OCI-LY7 (cell line): Measurements from ENCODE around the gene FOXR1. TPM values are rescaled to one million over a fixed set of nuclear protein-coding genes. Genes with fewer than 3 reads are reported as not detected.
"Not testable (repeated sequence)": the region's sequence is repeated elsewhere in the genome, so short reads cannot be mapped to it uniquely, and the experiment has no call there.

Experiments
- BruUV-seq: library from RNA; stranded (reverse); fragments of 400-500 nt; replicated peaks from 2 replicates; lab custom pipeline; 2021; lab: Mats Ljungman, UMichigan
- CTCF ChIA-PET: fragments of 300-600 bp; sonication (Branson Sonifier 250); formaldehyde crosslinking; loops from one replicate; lab custom pipeline; 2022; ENCODE audit warnings: antibody characterized with exemption; ENCODE audit not compliant: unreplicated experiment; lab: Charles Lee
- POLR2A ChIA-PET: fragments of 300-600 bp; sonication (Branson Sonifier 250); formaldehyde crosslinking; loops from one replicate; lab custom pipeline; 2022; ENCODE audit warnings: antibody characterized with exemption; lab: Charles Lee
- DNase-seq: peaks from one replicate; pipeline ENCODE4 v3.0.0-alpha.2; 2015; ENCODE audit warnings: low spot score
- H2AFZ ChIP-seq: fragments of 200-600 bp; sonication (generic), shearing (Covaris generic); 2 replicates; pipeline ENCODE4 v1.6.1; 2014; ENCODE audit warnings: mild to moderate bottlenecking, antibody characterized with exemption, low read length, moderate library complexity
- H3K27ac ChIP-seq: fragments of 200-600 bp; sonication (generic); 2 replicates; pipeline ENCODE4 v1.5.1; 2014; ENCODE audit warnings: mixed run types, low read depth, mild to moderate bottlenecking, moderate library complexity, low read length, inconsistent platforms; ENCODE audit not compliant: poor library complexity, severe bottlenecking
- H3K36me3 ChIP-seq: fragments of 200-600 bp; sonication (generic); 2 replicates; pipeline ENCODE4 v1.6.1; 2014; ENCODE audit warnings: mild to moderate bottlenecking, antibody characterized with exemption, low read length, moderate library complexity, mixed read lengths; ENCODE audit not compliant: insufficient read depth
- H3K4me1 ChIP-seq: fragments of 200-600 bp; sonication (generic); 2 replicates; pipeline ENCODE4 v1.5.1; 2014; ENCODE audit warnings: mild to moderate bottlenecking, low read length; ENCODE audit not compliant: insufficient read depth, poor library complexity, severe bottlenecking
- H3K4me2 ChIP-seq: fragments of 200-600 bp; sonication (generic); 2 replicates; pipeline ENCODE4 v1.6.1; 2014; ENCODE audit warnings: mild to moderate bottlenecking, low read length
- H3K4me3 ChIP-seq: fragments of 200-600 bp; sonication (generic); 2 replicates; pipeline ENCODE4 v1.5.1; 2014; ENCODE audit warnings: mild to moderate bottlenecking, low read depth, low read length; ENCODE audit not compliant: poor library complexity, severe bottlenecking
- H3K79me2 ChIP-seq: fragments of 200-600 bp; sonication (generic); 2 replicates; pipeline ENCODE4 v1.6.1; 2016; ENCODE audit warnings: low read depth, mild to moderate bottlenecking, low read length, moderate library complexity, mixed read lengths; ENCODE audit not compliant: insufficient read depth
- H3K9me2 ChIP-seq: fragments of 200-600 bp; sonication (generic); 2 replicates; pipeline ENCODE4 v1.6.1; 2016; ENCODE audit warnings: mild to moderate bottlenecking, low read length, mixed read lengths; ENCODE audit not compliant: insufficient read depth
- H3K9me3 ChIP-seq: fragments of 200-600 bp; sonication (generic); 2 replicates; pipeline ENCODE4 v1.6.1; 2014; ENCODE audit warnings: mild to moderate bottlenecking, mixed run types, low read length, mixed read lengths
- H4K20me1 ChIP-seq: fragments of 200-600 bp; sonication (generic); 2 replicates; pipeline ENCODE4 v1.6.1; 2014; ENCODE audit warnings: mild to moderate bottlenecking, antibody characterized with exemption, low read length, moderate library complexity, mixed read lengths; ENCODE audit not compliant: insufficient read depth
- EZH2phosphoT487 ChIP-seq: fragments of 200-600 bp; sonication (generic); IDR thresholded peaks from 2 replicates; pipeline ENCODE4 v1.6.1; 2018; ENCODE audit warnings: low read depth, borderline replicate concordance, mild to moderate bottlenecking, mixed run types, antibody characterized with exemption, low read length, moderate library complexity, mixed read lengths
- intact Hi-C: fragments of 100-400 bp; cut with micrococcal nuclease; formaldehyde crosslinking; loops from one replicate; pipeline ENCODE4 v1.10.0; 2022; ENCODE audit not compliant: unreplicated experiment
- total RNA-seq, 2 experiments: library from RNA; depleted of rRNA in 1 of 2; stranded (reverse); fragments of >200 nt in 1 of 2; shearing (Covaris generic) in 1 of 2; gene quantifications; 2 replicates each; pipeline ENCODE4 v1.2.3, GENCODE V29; 2014 to 2022
- TF ChIP-seq, protein P1 (sequence below): fragments of 200-600 bp; sonication (generic); conservative IDR thresholded peaks from 2 replicates; pipeline ENCODE4 v1.5.1; 2014; ENCODE audit warnings: mild to moderate bottlenecking, antibody characterized with exemption, low read length, moderate library complexity, mixed read lengths

Gene FOXR1
- total RNA-seq, 2 experiments from 2014 or later, result not detected

DNA sequence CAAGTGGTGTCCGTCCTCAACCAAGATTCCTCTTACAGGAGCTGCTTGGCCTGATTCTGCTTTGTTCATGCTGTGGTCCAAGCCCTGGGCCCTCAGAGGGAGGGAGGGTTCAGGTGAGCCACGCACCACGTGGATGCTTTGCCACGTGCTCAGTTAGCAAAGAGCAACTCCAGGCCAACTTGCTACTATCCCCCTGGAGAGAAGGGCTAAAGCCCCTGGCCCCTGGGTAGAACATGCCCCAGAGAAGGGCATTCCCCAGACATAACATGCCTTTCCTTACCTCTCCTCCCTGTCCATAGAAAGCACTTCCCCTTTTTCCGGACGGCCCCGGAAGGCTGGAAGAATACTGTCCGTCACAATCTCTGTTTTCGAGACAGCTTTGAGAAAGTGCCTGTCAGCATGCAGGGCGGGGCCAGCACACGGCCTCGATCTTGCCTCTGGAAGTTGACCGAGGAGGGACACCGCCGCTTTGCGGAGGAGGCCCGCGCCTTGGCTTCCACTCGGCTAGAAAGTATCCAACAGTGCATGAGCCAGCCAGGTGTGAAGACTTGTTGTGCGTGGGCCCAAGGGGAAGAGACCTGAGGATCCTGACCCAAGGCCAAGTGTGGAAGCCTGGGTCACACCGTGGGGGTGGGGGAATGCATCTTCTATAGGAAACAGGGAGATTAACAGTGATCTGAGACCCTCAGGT lies 8.8 kb downstream of the FOXR1 start:
- no peak overlapping the region for H3K4me2 ChIP-seq
- no peak for TF ChIP-seq EZH2phosphoT487
- TF ChIP-seq, protein P1, sequence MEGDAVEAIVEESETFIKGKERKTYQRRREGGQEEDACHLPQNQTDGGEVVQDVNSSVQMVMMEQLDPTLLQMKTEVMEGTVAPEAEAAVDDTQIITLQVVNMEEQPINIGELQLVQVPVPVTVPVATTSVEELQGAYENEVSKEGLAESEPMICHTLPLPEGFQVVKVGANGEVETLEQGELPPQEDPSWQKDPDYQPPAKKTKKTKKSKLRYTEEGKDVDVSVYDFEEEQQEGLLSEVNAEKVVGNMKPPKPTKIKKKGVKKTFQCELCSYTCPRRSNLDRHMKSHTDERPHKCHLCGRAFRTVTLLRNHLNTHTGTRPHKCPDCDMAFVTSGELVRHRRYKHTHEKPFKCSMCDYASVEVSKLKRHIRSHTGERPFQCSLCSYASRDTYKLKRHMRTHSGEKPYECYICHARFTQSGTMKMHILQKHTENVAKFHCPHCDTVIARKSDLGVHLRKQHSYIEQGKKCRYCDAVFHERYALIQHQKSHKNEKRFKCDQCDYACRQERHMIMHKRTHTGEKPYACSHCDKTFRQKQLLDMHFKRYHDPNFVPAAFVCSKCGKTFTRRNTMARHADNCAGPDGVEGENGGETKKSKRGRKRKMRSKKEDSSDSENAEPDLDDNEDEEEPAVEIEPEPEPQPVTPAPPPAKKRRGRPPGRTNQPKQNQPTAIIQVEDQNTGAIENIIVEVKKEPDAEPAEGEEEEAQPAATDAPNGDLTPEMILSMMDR, result no peak
- no peaks in the 10 kb centered on the region for H3K4me1 ChIP-seq
- CTCF ChIA-PET, result interaction anchor here (0.5 kb wide), 1 partner anchor 928 kb away, joined by 3 read pairs; no protein-coding TSS in a partner anchor
- no peaks in the 10 kb centered on the region for H3K79me2 ChIP-seq
- BruUV-seq, result no TSS peak
- no peaks in the 10 kb centered on the region for H4K20me1 ChIP-seq
- no peaks in the 10 kb centered on the region for H3K36me3 ChIP-seq
- no peak overlapping the region for H2AFZ ChIP-seq
- H3K27ac ChIP-seq, result no peak overlapping the region
- intact Hi-C loops, result no loop called here
- POLR2A ChIA-PET, result no interaction called here
- H3K9me3 ChIP-seq, result no peaks in the 10 kb centered on the region
- H3K9me2 ChIP-seq, result no peaks in the 10 kb centered on the region
- H3K4me3 ChIP-seq, result no peak overlapping the region
- DNase-seq, result no peak

DNA sequence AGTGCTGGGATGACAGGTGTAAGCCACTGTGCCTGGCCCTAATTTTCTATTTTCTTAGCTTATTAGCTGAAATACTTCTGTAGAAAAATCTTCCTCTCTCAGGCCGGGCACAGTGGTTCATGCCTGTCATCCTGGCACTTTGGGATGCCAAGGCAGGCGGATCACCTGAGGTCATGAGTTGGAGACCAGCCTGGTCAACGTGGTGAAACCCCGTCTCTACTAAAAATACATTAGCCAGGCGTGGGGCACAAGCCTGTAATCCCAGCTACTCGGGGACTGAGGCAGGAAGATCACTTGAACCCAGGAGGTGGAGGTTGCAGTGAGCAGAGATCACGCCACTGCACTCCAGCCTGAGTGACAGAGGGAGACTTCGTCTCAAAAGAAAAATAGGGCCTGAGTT lies 12.8 kb downstream of the FOXR1 start:
- DNase-seq, H3K79me2 ChIP-seq, intact Hi-C loops, H3K9me2 ChIP-seq, H3K4me2 ChIP-seq, BruUV-seq, H4K20me1 ChIP-seq, H3K4me3 ChIP-seq, CTCF ChIA-PET, H3K4me1 ChIP-seq, H3K27ac ChIP-seq, H3K9me3 ChIP-seq, H2AFZ ChIP-seq, H3K36me3 ChIP-seq: not testable (repeated sequence)
- POLR2A ChIA-PET, result interaction anchor here (1.1 kb wide), 1 partner anchor 11 kb away, joined by 4 read pairs; no protein-coding TSS in a partner anchor

DNA sequence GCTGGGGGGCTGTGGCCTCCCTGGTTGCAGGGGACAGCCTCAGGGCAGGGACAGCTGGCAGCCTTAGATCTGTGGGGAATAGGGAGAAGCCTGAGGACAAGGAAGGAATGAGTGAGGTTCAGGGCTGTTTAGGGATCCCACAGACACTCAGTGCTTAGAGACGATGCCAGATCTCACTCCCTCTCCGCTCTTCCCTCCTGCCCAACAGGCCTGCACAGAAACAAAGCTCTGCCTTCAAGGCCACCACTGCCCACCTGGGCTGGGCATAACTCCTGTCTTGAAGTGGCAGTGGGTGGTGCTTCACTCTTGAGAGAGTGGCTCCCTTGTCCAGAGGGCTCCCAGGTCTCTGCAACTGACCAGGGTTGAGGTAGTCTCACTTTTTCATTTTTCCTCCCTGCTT lies 13.3 kb downstream of the FOXR1 start:
- Histone ChIP-seq H2AFZ (no peak overlapping the region), H4K20me1 (no peaks in the 10 kb centered on the region), H3K4me2 (no peak overlapping the region), H3K79me2 (no peaks in the 10 kb centered on the region), H3K4me3 (no peak overlapping the region), H3K9me2 (no peaks in the 10 kb centered on the region), H3K4me1 (no peaks in the 10 kb centered on the region), H3K27ac (no peak overlapping the region), H3K9me3 (no peaks in the 10 kb centered on the region), H3K36me3 (no peaks in the 10 kb centered on the region)
- intact Hi-C loops, result no loop called here
- no TSS peak for BruUV-seq
- ChIA-PET CTCF (interaction anchor here (0.5 kb wide), 1 partner anchor 12 kb away, joined by 3 read pairs; no protein-coding TSS in a partner anchor), POLR2A (interaction anchor here (1.1 kb wide), 1 partner anchor 11 kb away, joined by 4 read pairs; no protein-coding TSS in a partner anchor)
- TF ChIP-seq, protein P1, result no peak
- no peak for TF ChIP-seq EZH2phosphoT487
- no peak for DNase-seq
